DMS153 (cell line): ENCODE data around the gene PPARG.
"Not testable (repeated sequence)": the region's sequence is repeated elsewhere in the genome, so short reads cannot be mapped to it uniquely, and the experiment has no call there.

ENCODE experiments used
- DNase-seq: peaks from one replicate; lab custom pipeline; 2025; lab: John Stamatoyannopoulos, UW

Gene PPARG

DNA sequence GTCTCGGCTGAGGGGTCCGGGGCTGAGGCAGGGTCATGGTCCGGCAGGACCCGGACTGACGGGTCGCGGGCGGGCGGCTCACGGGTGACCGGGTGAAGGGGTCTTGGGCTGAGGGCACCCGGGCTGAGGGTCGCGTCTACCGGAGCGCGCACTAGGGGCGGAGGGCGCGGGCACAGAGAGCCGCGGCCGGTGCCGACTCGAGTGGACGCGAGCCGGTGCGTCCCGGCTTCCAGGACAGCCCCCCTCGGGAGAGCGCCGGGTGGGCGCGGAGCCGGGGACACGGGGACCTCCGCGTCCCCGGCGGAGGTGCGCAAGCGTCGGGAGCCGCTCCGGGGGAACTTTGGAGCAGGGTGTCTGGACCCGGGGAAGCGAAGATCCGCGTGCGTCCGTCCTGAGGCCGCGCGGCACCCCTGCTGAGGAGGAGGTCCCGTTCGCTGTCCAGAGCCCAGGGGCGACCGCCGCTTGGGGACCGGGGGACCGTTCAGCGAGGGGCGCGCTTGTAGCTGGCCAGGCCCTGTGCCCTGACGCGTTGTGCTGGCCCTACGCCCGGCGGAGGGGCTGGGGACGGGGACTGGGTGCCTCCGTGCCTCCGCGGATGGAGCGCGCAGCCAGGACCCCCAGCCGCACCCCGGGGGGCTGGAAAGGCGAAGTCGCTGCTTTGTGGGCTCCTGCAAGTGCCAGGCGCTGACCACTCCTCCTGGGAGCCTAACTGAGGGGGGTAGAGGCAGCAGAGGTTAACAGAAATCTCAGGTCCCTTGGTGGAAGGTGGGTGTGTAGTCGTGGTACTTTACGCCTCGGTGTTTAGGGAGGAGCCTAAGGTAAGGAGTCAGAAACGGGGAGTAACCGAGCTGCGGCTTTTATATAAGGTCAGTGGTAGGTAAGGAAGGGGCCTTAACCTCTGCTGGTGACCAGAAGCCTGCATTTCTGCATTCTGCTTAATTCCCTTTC is at the start of gene PPARG:
Gene PPARG, plus strand, starts transcription at position 889 of the 948 bp plus-strand sequence. CDS start 90,642 bp downstream, outside the sequence.
- no peak for DNase-seq

DNA sequence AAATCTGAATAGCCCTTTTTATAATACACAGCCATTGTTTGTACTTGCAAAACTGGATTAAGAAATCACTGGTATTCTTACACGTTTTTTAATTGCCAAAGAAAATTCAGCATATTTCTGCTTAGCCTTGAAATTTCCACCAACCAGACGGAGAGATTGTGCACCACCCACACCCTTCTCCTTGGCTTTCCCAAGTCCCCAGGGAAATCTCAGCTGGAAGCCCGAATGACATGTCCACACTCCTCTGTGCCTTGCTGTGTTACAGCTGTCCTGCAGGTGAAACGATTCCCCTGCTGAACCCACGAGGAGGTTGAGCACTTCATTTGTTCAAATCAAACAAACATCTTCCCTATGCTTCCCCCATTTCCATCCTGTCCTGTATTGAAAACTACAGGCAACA is 49.6 kb upstream of the PPARG start:
- no peak for DNase-seq

DNA sequence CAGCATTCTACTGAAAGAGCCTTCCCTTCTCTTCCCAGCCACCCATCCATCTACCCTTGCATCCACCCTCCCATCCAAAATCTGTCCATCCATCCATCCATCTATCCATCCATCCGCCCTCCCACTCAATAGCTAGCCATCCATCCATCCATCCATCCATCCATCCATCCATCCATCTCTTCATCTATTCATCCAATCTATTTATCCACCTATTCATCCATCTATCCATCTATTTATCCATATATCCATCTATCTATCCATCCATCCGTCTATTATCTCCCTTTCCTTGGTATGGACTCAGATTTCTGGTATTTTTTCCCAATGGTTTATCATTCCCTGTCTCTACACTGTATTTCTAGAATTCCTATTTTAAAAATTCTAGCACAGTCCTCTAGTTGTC is 46.1 kb upstream of the PPARG start:
- no peak for DNase-seq

DNA sequence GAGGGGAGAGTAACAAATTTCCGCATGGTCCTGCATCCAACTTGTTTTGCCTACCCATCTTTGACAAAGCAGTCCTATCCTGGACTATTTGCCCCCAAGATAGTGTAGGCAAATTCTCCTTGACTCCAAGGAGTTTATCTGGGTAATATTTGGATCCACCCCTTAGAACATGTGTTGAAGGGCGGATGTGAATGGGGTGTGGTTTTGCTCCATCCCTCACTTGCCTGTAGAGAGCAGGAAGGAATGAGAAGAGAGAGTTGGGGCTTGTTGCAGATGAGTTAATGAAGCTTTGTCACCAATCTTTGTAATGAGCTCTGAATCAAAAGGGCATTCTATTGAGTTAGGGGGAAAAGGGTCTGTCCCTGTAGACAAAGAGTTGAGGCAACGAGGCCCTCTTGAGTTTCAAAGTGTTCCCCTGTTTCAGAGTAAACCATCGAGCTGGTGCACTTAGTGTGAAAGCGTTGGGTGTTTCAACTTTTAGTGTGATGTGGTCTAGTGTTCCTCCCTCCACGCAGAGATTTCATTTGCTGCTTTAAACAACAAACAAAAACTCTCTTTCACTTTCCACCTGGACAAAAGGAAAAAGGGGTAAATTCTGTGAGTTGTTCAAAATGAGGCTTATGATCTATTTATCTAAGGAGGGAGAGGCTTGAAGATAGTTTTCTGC is 42.2 kb upstream of the PPARG start:
- DNase-seq: no peak

DNA sequence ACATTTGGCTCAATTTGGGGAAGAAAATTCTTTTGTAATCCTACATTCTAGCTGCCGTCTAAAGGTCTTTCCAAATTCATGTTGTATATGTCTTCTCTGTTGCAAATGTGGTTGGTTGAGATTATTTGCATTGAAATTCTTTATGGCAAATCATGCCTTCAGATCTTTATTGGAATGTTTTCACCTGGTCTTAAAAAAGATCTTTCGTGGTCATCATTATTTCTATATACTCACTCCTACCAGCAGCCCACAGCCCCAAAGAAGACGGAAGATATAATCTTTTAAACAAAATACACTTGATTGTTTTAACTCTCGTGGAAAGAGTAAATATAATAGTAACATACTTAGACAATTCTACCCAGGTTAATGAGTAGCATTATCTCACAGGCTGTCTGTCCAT is 41.5 kb upstream of the PPARG start:
- no peak for DNase-seq

DNA sequence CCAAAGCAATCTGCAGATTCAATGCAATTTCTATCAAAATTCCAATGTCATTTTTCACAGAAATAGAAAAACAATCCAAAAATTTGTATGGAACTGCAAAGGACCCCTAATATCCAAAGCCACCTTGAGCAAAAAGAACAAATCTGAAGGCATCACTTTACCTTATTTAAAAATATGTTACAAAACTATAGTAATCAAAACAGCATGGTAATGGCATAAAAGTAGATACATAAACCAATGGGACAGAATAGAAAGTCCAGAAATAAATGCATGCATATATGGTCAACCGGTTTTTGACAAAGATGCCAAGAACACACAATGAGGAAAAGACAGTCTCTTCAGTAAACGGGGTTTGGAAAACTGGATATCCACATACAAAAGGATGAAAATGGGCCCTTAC is 39.4 kb upstream of the PPARG start:
- no peak for DNase-seq

DNA sequence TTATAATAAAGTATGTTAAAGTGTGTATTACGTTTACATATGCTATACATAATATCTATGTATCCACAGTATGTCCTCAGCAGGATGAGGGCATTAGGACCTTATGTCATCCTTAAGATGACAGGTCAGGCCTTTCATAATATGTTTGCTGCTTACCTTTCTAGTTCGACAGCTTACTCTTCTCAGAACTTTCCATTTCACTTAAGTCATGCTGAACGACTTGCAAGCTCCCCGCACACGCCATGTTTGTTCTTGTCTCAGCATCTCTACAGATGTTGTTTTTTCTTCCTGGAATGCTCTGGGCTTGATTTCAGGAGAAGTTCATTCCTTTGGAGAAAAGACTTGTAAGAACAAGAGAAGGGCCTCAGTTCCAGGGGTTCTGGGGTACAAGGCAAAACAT is 36.0 kb upstream of the PPARG start:
- DNase-seq: no peak

DNA sequence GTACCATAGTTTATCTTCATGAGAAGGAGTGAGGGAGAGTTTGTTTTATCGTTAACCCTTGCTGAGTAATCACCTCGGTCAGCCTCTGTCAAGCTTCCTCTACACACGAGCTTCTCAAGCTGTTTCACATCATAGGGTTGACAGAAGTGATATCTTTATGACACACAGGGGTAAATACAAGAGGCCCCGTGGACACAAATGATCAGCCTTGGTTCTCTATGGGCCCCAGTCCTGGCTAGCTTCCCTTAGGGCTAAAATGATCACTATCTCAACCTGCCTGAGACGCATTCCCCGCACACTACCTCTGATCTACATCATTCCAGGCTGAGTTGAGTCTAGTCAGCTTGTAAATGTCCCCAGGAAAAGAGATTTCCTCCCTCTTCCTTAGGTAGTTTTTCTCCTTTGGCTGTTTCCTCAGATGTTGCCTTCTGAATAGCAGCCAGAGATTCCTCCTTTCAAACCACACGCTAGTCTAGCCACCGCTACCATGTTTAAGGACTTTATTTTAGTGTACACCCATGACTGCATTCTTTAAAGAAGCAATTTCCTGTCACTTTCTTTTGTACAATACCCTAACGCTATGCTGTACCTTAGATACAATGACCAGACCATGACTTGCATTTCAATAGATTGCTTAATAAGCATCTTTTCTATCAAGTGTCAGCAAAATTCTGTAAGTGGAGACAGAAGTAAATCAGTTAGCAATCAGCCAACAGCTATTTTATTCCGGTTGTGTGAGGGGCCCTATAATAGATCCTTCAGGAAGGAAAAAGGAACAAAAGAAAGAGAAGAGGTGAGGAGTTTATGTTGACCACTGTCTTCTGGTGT is 35.1 kb upstream of the PPARG start:
- no peak for DNase-seq

DNA sequence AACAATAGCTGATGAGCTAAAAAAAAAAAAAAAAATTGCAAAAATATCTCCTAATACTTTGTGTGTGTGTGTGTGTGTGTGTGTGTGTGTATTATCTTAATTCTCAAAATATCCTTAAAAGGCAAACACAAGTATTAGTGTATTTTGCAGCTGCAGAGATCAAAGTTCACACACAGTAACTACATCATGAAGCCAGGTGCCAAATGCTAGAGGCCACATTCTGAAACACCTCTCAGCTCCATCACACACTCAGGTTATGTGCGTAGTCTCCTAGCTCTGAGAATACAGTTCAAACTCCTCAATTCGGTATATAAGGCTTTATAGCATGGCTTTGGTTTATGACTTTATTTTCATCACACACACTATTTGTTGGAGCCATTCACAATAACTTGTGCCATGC is 33.5 kb upstream of the PPARG start:
- DNase-seq: no peak

DNA sequence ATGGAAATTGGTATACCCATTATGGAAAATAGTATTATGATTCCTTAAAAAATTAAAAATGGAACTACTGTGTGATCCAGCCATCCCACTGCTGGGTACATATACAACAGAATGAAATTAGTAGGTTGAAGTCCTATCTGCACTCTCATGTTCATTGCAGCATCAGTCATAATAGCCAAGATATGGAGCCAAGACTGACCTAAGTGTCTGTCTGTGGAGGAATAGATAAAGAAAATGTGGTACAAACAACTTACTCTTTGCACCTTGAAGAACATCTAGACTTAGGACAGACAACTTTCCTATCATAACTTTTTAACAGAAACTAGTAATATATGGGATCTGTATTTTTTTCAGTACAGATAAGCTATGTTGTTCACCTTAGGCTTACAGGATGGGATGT is 30.0 kb upstream of the PPARG start:
- DNase-seq: no peak

DNA sequence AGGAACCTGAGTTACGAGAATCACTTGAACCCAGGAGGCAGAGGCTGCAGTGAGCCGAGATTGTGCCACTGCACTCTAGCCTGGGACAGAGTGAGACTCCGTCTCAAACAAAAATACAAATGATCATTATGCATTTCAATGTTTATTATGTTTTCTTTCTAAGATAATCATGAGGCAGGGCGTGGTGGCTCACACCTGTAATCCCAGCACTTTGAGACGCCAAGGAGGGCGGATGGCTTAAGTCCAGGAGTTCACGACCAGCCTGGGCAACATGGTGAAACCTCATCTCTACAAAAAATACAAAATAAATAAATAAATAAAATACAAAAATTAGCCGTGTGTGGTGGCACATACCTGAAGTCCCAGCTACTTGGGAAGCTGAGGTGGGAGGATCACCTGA is 26.7 kb upstream of the PPARG start:
- not testable (repeated sequence) for DNase-seq

DNA sequence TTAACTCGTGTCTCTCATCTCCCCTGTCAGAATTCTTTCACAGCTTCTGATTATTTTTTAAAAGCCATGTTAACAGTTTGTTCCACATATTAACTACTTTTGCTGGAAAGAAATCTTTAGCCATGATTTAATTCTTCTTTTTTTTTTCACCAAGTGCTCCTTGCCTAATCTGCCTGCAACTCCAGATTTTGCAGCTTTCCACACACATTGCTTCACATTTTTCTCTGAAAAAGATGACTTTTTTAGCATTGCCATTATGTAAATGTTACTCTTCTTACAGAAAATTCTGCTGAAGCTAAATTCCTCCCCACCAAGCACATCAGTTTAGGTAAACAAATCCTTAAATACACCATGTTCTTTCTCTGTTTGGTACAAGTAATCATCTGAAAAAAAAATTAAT is 23.4 kb upstream of the PPARG start:
- DNase-seq: no peak

DNA sequence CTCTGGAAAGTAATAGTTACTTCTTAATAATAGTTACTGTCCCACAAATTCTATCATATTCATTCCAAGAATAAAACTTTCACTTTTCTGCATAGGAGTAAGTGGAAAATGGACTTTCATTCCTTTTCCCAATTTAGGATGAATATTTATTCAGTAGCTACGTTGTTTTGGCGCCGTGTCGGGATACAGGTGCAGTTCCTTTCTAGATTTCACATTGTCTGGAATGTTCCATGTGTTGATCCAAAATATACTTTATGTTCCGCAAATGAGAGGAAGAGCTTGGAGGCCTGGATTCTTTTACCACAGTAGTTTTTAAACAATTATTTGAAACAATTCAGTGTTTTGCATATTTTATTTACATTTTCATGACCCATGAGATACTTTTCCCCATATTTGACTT is 22.8 kb upstream of the PPARG start:
- no peak for DNase-seq

DNA sequence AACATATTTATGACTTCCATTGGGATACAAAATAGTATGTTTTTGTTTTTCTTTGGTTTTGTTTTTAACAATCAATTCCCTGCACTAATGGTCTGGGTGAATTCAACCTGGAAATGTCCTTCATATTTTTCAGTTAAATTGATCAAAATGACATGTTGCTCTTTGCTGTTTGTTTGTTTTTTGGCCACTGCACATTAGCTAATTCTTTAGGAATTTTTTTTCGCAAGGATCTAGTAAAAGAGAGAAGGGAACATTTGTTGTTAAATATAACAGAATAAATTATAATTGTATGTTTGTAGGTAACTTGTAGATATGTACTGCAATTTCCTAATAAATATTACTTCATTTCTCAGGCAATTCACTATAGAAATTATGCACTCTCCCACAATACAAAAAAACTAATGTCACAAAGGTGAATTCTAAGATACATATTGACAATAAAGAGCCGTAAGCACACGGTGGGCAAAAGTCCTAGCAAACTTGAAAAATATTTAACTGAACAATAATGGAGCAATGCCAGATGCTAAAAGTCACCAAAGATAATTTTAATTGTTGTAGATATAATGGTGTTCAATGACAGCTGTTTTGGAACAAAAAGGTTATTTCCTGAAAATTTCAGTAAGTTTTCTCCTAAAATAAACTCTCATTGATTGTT is 21.4 kb upstream of the PPARG start:
- DNase-seq: no peak

DNA sequence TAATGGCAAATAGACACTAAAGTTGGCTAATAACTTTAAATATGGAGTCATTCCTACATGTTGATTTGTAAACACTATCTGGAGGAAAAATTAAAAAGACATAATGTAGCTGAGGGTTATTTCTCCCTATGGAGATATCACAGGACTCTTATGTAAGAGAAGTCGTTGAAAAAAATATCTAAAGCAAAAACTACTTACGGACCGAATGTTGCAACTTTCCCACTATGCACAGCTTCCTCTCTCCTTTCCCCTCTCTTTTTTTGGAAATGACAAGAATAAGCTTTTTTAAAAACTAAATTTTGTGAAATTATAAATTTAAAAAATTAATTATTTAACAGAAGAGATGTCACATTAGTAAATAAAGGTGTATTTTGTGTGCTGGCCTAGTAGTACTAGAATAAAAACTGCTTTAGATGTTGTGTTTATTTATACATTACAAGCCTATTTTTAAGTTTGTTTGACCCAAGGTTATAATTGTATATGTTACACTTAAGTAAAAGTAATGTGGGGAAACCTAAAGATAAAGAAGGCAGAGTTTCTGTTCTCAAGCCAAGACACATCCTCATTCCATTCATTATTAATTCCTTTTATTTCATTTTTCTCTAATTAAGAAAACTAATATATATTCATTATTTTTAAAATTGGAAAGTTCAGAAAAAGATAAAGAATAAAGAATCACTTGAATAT is 20.7 kb upstream of the PPARG start:
- DNase-seq: no peak

DNA sequence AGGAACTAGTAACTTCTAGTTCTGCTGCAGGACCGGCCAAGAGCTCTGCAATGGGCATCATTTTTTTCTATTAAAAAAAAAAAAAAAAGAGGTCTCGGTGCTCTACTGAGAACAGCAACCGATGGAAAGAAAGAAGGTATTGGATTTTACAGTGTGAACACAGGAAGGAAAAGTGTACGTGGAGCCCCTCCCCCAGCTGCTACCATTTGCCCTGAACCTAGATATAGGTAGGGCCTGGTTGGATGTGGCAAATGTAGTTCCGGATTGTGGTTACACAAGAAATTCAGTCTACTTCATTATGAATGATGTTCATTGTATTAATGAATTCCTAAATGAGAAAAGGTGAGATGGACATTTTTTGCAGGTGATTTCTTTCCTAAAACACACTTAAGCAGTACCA is 17.9 kb upstream of the PPARG start:
- DNase-seq: no peak

DNA sequence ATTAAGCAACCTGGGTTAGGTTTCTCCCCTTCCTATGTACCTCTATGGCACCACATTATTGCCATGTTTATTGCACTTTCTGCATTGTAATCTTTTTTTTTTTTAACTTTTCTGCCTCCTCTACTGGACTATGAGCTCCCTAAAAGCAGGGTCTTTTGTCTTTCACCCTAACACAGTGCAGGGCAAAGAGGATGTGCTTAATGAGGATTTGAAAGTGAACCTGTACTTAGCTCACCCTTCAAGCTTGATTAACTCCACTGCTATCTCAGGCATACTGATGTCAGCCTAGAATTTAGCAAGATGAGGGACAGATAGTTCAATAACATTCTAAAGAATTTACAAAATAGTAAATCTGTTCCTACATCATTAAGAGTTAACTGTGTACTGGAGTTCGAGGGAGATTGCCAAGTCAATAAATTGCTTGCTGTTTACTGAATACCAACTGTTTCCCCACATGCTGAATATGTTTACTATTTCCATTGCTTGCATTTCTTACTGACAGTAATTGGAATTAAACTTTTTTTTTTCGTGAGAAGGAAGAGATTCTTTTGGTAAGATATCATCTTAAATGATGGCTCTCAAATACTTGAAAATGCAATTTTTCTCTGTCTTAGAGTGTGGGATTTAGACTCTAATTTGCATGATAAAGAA is 15.7 kb upstream of the PPARG start:
- DNase-seq: no peak

DNA sequence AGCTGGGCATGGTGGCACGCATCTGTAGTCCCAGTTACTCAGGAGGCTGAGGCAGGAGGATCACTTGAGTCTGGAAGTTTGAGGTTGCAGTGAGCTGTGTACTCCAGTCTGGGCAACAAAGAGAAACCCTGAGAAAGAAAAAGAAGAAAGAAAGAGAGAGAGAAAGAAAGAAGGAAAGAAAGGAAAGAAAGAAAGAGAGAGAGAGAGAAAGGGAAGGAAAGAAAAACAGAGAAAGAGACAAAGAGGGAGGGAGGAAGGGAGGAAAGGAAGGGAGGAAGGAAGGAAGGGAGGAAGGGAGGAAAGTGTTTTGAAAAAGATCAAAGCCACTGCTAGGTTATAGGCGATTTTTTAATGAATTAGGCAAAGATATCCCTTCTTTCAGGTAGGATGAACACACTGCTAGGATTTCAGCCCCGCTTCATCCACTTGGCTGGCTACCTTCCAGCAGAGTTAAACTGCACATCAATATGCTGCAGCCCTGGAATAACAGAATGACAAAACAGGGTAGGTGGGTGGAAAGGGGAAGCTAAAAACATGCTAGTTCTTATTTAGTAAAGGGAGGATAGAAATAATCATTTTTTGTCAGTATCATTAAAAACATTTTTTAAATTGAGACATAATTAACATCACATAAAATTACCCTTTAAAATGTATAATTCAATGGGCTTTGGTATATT is 12.8 kb upstream of the PPARG start:
- DNase-seq: no peak

DNA sequence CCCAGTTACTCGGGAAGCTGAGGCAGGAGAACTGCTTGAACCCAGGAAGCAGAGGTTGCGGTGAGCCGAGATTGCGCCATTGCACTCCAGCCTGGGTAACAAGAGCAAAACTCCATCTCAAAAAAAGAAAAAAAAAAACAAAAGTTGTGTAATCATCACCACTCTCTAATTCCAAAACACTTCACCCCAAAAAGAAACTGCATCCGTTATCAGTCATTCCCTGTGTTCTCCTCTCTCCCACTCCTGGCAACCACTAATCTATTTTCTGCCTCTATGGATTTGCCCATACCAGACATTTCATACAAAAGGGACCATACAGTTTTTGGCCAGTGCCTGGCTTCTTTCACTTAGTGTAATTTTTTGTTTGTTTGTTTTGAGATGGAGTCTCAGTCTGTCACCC is 12.0 kb upstream of the PPARG start:
- DNase-seq: not testable (repeated sequence)

DNA sequence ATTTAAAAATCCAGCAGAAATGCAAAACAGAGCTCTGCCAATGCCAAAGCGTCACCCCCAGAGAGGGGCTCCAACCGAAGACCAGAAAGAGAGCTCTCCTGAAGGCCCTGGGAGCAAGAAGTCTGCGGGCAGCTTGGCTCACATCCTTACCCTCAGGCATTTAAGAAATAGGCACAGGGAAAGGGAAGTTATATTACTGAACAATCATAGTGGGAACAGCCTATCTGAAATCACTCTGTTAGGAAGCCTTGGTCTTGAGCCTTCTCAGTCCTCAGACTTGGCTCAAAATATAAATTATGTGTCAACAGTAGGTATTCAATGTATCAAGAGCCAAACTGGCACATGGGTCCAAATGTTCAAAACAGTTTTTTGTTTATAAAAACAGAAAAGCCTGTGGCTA is 10.3 kb upstream of the PPARG start:
- no peak for DNase-seq
